GM12891 (cell line): Measurements from ENCODE around the gene ZFPM1.
A peak's percentile ranks its signal among the peaks of the same experiment; 100 is the strongest.

ENCODE experiments used
- DNase-seq: peaks from one replicate; pipeline ENCODE4 v3.0.0; 2011; ENCODE audit warnings: low spot score; ENCODE audit not compliant: insufficient read length
- FAIRE-seq: peaks from 2 replicates; lab custom pipeline; 2011; peaks lifted over from hg19 to GRCh38; lab: Jason Lieb, UNC
- PAX5 ChIP-seq: IDR thresholded peaks from 2 replicates; pipeline ENCODE4 v1.6.1; 2011; ENCODE audit warnings: low read length, moderate library complexity, mild to moderate bottlenecking; ENCODE audit not compliant: insufficient read depth, severe bottlenecking
- POLR2A ChIP-seq: IDR thresholded peaks from 2 replicates; pipeline ENCODE4 v1.6.1; 2011; ENCODE audit warnings: low read depth, low read length, control low read depth
- POLR2AphosphoS5 ChIP-seq: IDR thresholded peaks from 2 replicates; pipeline ENCODE4 v1.6.1; 2011; ENCODE audit warnings: low read depth, low read length, control low read depth
- POU2F2 ChIP-seq: IDR thresholded peaks from 2 replicates; pipeline ENCODE4 v1.6.1; 2011; ENCODE audit warnings: low read depth, mild to moderate bottlenecking, control low read depth, low read length, moderate library complexity
- SPI1 ChIP-seq: IDR thresholded peaks from 2 replicates; pipeline ENCODE4 v1.6.1; 2011; ENCODE audit warnings: low read depth, low read length, control low read depth
- TAF1 ChIP-seq: IDR thresholded peaks from 2 replicates; pipeline ENCODE4 v1.6.1; 2011; ENCODE audit warnings: low read depth, low read length, control low read depth

ZFPM1 gene

DNA sequence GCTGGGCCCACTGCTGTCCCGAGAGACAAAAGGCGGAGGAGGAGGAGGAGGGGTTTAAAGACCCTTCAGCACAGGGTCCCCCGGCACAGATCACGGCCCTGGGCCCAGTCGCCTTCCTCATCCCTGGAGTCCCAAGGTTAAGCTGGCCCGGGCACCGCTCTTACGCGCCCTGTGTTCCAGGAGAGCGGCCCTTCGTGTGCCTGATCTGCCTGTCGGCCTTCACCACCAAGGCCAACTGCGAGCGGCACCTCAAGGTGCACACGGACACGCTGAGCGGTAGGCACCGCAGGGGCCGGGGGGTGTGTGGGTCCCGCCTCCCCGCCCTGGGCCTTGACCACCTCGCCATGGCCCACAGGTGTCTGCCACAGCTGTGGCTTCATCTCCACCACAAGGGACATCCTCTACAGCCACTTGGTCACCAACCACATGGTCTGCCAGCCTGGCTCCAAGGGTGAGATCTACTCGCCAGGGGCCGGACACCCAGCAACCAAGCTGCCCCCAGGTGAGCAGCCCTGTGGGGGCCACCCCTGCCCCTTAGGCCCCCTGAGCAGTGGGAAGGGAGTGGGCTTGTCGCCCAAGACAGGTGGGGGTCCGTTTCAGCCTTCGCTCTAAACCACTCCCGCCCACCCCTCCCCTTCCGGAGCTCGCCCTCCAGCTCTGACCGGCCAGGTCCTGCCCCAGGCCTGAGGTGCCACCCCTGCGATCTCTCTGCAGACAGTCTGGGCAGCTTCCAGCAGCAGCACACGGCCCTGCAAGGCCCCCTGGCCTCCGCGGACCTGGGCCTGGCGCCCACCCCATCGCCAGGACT is 79.6 kb downstream of the ZFPM1 start:
- DNase-seq (no peak), FAIRE-seq (no peak)
- no peak for TF ChIP-seq POU2F2
- no peak for TF ChIP-seq POLR2A
- no peak for TF ChIP-seq POLR2AphosphoS5
- no peak for TF ChIP-seq TAF1
- no peak for TF ChIP-seq SPI1
- no peak for TF ChIP-seq PAX5

DNA sequence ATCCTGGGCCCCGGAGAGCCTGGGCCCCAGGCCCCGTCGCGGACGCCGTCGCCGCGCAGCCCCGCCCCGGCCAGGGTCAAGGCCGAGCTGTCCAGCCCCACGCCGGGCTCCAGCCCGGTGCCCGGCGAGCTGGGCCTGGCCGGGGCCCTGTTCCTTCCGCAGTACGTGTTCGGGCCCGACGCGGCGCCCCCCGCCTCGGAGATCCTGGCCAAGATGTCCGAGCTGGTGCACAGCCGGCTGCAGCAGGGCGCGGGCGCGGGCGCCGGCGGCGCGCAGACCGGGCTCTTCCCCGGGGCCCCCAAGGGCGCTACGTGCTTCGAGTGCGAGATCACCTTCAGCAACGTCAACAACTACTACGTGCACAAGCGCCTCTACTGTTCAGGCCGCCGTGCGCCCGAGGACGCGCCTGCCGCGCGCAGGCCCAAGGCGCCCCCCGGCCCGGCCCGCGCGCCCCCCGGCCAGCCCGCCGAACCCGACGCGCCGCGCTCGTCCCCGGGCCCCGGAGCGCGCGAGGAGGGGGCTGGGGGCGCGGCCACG is 80.4 kb downstream of the ZFPM1 start:
- TF ChIP-seq SPI1 (no peak), POLR2A (no peak), TAF1 (no peak), PAX5 (no peak), POU2F2 (no peak), POLR2AphosphoS5 (no peak)
- no peak for DNase-seq
- FAIRE-seq: no peak

DNA sequence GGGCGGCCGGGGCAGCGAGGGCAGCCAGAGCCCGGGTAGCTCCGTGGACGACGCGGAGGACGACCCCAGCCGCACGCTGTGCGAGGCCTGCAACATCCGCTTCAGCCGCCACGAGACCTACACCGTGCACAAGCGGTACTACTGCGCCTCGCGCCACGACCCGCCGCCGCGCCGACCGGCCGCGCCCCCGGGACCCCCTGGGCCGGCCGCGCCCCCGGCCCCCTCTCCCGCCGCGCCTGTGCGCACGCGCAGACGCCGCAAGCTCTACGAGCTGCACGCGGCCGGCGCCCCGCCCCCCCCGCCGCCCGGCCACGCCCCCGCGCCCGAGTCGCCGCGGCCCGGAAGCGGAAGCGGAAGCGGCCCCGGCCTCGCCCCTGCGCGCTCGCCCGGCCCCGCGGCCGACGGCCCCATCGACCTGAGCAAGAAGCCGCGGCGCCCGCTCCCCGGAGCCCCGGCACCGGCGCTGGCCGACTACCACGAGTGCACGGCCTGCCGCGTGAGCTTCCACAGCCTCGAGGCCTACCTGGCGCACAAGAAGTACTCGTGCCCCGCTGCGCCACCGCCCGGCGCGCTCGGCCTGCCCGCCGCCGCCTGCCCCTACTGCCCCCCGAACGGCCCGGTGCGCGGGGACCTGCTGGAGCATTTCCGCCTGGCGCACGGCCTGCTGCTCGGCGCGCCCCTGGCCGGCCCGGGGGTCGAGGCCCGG is 81.0 kb downstream of the ZFPM1 start:
- DNase-seq (peak; percentile 90), FAIRE-seq (peak; percentile 26)
- TF ChIP-seq POLR2AphosphoS5 (no peak), PAX5 (no peak), POU2F2 (no peak), TAF1 (no peak), SPI1 (no peak), POLR2A (no peak)

DNA sequence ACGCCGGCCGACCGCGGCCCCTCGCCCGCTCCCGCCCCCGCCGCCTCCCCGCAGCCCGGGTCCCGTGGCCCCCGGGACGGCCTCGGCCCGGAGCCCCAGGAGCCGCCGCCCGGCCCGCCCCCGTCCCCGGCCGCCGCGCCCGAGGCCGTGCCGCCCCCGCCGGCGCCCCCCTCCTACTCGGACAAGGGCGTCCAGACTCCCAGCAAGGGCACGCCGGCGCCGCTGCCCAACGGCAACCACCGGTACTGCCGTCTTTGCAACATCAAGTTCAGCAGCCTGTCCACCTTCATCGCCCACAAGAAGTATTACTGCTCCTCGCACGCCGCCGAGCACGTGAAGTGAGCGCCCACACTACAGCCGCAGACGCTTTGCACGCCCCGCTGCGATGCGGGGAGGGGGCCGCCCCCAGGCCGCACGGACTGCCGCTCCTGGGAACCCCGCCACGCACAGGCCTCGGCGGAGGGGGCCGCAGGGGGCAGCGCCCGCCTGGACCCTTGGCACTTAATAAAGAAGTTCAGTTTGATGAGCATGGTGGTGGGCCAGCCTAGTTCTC is 81.6 kb downstream of the ZFPM1 start:
- TF ChIP-seq POU2F2 (no peak), TAF1 (no peak), POLR2AphosphoS5 (no peak), PAX5 (no peak), SPI1 (no peak), POLR2A (no peak)
- DNase-seq (no peak), FAIRE-seq (peak; percentile 5)

DNA sequence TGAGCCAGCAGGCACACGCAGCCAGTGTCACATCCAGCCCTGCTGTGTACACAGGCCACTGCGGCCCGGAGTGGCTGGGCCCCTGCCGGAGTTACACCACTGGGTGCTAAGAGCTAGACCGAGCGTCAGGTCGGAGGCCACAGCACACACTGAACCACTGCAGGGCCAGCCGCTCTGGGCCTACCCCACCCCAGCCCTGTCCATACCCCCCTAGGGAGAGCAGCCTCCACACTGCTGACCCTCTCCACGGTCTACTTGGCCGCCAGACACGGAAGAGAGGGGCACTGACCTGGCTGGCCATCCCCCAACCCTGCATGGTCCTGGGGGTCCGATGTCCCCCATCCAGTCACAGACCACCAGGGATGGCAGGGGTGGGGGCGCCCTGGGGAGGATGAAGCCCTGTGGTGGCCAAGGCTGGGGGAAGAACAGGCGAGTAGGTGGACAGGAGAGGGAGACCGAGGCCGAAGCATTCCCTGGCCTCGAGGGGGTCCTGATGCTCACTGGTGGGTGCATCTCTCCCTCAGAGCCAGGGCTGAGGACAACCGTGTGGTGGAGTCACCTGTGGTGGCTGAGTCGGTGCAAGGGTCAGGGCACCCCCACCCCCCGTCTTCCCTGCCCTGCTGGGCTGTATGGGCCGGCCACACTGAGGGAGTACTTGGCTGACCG is 82.2 kb downstream of the ZFPM1 start:
- no peak for DNase-seq
- no peak for FAIRE-seq
- no peak for TF ChIP-seq PAX5
- no peak for TF ChIP-seq POU2F2
- no peak for TF ChIP-seq POLR2AphosphoS5
- TF ChIP-seq SPI1: no peak
- no peak for TF ChIP-seq TAF1
- TF ChIP-seq POLR2A: no peak

DNA sequence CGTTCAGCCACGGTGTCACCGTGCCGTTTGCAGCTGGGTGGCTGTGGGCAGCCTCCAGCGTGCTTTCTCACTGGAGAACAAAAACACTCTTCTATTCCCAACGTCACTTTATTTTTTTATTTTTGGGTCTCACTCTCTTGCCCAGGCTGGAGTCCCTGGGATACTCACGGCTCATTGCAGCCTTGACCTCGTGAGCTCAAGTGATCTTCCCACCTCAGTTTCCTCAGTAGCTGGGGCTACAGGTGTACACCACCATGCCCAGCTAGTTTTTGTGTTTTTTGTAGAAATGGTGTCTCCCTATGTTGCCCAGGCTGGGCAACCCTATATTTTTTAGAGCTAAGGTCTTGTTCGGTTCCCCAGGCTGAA is 82.8 kb downstream of the ZFPM1 start:
- TF ChIP-seq POLR2AphosphoS5 (no peak), PAX5 (no peak), POU2F2 (no peak), SPI1 (no peak), POLR2A (no peak), TAF1 (no peak)
- no peak for FAIRE-seq
- DNase-seq: no peak

DNA sequence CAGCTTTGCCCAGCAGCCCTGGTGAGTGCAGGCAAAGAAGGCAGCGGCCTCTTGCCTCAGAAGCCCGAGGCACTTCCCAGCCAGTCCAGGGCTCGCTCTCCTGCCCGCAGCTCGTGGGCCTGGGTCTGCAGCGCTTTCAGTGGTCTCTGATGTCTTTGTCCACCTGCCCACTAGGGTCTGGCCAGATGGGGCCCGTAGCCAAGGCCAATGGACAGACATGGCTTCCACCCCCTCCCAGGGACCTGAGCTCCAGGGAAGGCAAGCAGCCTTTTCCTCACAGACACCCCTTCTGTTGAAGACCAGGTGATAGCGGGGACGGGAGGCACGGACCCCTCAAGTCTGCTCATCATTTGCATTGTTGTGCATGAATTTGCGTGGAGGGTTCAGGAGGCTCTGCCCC is 83.4 kb downstream of the ZFPM1 start:
- DNase-seq (no peak), FAIRE-seq (no peak)
- no peak for TF ChIP-seq POLR2AphosphoS5
- no peak for TF ChIP-seq POU2F2

DNA sequence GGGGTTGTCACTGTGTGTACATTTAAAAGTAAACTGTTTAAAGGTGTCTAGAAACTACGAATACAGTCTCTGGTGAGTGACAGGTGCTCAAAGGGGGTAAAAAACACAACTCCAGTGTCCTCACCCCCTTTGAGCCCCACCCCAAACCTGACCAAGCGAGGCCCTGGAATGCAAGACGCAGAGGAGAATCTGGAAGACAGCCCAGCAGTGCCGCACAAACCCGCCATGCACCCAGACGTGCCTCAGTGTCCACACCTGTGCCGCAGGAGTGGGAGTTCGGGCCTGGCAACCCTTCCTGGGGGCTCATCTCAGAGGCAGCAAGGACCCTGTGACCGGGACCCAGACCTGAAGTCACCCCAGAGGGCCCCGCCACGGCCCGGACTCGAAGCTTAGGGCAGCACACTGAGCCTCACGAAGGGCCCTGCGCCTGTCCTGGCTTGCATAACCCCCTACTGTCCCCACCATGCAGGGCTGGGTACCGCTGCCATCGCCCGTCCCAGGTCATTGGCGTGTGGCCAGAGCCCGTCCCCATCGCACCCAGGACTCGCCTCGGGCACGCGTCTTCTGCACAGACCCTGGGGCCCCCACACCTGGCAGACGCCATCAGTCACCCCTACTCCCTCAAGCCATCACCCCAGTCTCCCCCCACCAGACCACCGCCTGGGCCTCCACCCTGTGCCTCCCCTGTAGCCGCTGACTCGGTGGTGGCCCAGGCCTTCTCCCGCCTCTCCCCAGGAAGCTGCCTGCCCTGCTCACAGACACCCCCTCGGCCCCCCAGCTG is 84.1 kb downstream of the ZFPM1 start:
- DNase-seq: no peak
- TF ChIP-seq PAX5 (no peak), SPI1 (no peak), POLR2A (no peak), POU2F2 (no peak), TAF1 (no peak), POLR2AphosphoS5 (no peak)
- no peak for FAIRE-seq

DNA sequence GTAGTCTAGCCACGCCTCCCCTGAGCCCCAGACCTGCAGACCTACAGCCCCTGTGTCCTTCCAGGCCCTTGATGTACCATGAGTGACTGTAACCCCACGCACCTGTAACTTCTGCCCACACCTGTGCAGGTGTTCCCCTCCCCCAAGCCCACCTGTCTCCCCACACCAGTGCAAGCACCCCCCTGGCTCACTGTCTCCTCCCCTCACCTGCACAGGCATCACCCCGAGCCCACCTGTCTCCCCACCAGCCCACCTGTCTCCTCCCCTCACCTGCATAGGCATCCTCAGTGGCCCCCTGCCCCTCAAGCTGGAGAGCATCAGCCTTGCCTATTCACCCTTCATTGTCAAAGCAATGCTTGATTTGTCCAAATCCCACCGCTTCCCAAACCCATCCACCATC is 84.8 kb downstream of the ZFPM1 start:
- FAIRE-seq: no peak
- no peak for DNase-seq
- TF ChIP-seq POU2F2: no peak
- TF ChIP-seq POLR2AphosphoS5: no peak
- TF ChIP-seq POLR2A: no peak
- TF ChIP-seq SPI1: no peak
- no peak for TF ChIP-seq PAX5
- TF ChIP-seq TAF1: no peak
